Measurements from ENCODE around the gene REV1.
"Not testable (repeated sequence)": the region's sequence is repeated elsewhere in the genome, so short reads cannot be mapped to it uniquely, and the experiment has no call there.

REV1 gene

DNA sequence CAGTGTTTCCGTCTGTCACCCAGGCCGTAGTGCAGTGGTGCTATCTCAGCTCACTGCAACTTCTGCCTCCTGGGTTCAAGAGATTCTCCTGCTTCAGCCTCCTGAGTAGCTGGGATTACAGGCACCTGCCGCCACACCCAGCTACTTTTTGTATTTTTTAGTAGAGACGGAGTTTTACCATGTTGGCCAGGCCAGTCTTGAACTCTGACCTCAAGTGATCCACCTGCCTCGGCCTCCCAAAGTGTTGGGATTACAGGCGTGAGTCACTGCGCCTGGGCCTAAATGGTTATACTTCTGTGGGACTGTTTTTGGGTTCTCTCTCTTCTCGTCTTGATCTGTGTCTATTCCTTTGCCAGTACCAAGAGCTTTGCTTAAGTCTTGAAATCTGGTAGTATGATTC, 135.0 kb downstream of the REV1 start:
- not testable (repeated sequence) for DNase-seq (ENCODE audit: low read depth, low spot score)

DNA sequence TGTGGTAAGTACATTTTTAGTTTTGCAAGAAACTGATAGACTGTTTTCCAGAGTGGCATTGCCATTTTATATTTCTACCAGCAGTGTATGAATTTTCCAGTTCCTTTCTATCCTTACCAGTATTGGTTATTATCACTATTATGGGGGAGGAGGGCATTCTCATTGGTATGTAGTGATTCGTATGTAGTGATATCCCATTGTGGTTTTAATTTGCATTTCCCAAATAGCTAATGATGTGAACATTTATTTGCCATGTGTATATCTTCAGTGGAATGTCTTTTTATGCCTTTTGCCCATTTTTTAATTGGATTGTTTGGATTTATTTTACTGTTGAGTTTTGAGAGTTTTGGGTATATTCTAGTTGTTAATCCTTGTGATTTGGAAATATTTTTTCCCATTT, 135.7 kb downstream of the REV1 start:
- DNase-seq (ENCODE audit: low read depth, low spot score): no peak
